ENCODE measurements around the gene STIM1.

STIM1 gene

DNA sequence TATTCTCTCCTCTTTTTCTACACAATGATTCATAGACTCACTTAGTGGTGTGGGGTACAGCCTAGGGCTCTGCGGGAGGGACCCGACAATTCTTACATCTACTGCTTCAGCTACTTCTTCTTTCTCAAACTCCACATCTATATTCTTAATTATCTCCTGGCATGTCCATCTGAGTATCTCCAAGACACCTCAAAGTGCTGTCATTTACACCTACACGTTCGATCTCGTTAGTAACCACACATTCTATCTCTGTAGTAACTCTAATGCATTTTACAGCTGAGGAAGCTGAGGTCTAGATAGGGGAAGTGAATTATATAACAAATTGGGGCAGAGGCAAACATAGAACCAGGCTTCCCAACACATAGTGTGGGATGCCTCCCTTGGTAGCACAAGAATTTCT lies 211.4 kb downstream of the STIM1 start:
- DNase-seq (ENCODE audit: insufficient read length) (no peak), FAIRE-seq (no peak)
- TF ChIP-seq TAF1 (IDR thresholded peaks at IDR 0.05; ENCODE audit: borderline replicate concordance, low read depth, low read length) (no peak), POLR2AphosphoS5 (IDR thresholded peaks at IDR 0.05; ENCODE audit: low read depth, low read length) (no peak), POLR2A (IDR thresholded peaks at IDR 0.05; ENCODE audit: low read depth, low read length) (no peak)

DNA sequence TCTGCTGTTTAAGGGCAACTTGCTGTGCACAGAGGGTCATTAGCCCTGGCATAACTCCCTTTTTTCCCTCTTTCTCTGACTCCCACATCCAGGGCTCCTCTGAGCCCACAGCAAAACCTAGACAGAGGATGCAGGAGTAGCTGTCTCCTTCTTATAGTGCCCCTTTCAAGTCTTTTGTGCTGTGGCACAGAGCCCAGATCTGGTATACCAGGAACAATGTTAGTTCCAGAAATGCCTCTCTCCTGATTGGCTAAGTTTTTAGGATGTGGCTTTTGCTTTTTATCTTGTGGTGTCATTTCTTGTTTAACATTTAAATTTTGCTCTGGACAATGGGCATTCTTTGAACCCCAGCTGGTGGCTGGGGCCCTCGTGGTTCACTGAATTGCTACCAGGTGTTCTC lies 213.5 kb downstream of the STIM1 start:
- FAIRE-seq (peak; percentile 21), DNase-seq (ENCODE audit: insufficient read length) (no peak)
- TF ChIP-seq POLR2A (IDR thresholded peaks at IDR 0.05; ENCODE audit: low read depth, low read length) = no peak
- TF ChIP-seq POLR2AphosphoS5 (IDR thresholded peaks at IDR 0.05; ENCODE audit: low read depth, low read length) = no peak
- TF ChIP-seq TAF1 (IDR thresholded peaks at IDR 0.05; ENCODE audit: borderline replicate concordance, low read depth, low read length) = no peak

DNA sequence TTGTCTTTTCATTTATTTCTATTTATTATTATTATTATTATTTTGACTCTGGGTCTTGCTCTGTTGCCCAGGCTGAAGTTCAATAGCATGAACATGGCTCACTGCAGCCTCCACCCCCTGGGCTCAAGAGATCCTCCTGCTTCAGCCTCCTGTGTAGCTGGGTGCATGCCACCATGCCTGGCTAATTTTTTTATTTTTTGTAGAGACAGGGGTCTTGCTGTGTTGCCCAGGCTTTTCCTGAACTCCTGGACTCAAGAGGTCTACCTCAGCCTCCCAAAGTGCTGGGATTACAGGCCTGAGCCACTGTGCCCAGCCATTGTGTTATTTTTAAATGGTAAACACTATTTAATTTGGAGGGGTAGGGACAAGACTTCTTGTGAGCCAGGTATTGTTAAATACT lies 215.9 kb downstream of the STIM1 start:
- no peak for DNase-seq (ENCODE audit: insufficient read length)
- FAIRE-seq = no peak
- no peak for TF ChIP-seq TAF1 (IDR thresholded peaks at IDR 0.05; ENCODE audit: borderline replicate concordance, low read depth, low read length)
- no peak for TF ChIP-seq POLR2A (IDR thresholded peaks at IDR 0.05; ENCODE audit: low read depth, low read length)
- TF ChIP-seq POLR2AphosphoS5 (IDR thresholded peaks at IDR 0.05; ENCODE audit: low read depth, low read length) = no peak

DNA sequence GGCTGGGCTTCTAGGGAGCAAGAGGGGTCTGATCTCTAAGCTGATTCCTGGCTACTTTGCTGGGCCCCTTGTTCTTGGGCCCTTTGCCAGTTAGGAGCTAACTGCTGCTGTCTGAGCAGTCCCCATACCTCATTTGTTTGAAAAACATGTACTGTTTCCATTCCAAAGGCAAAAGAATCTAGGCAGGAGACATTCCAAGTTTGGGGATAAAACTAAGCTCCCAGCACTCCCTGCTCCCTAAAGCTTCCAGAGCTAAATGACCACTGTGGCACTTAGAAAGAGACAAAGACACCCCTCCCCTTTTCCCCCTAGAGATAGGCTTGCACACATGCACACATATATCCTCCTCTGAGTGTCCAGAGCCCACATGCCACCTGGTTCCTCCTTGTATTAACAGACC lies 216.4 kb downstream of the STIM1 start:
- TF ChIP-seq POLR2A (IDR thresholded peaks at IDR 0.05; ENCODE audit: low read depth, low read length) (no peak), TAF1 (IDR thresholded peaks at IDR 0.05; ENCODE audit: borderline replicate concordance, low read depth, low read length) (no peak), POLR2AphosphoS5 (IDR thresholded peaks at IDR 0.05; ENCODE audit: low read depth, low read length) (no peak)
- FAIRE-seq (no peak), DNase-seq (ENCODE audit: insufficient read length) (no peak)

GRCh38 chr11:4072668-4073285 lies 217.3 kb downstream of the STIM1 start:
- FAIRE-seq = peak; percentile 99
- DNase-seq (ENCODE audit: insufficient read length) = peak; percentile 30
- TF ChIP-seq POLR2A (IDR thresholded peaks at IDR 0.05; ENCODE audit: low read depth, low read length) (no peak), TAF1 (IDR thresholded peaks at IDR 0.05; ENCODE audit: borderline replicate concordance, low read depth, low read length) (no peak), POLR2AphosphoS5 (IDR thresholded peaks at IDR 0.05; ENCODE audit: low read depth, low read length) (no peak)

GRCh38 chr11:4074266-4074665 lies 218.8 kb downstream of the STIM1 start:
- peak; percentile 57 for FAIRE-seq
- no peak for TF ChIP-seq TAF1 (IDR thresholded peaks at IDR 0.05; ENCODE audit: borderline replicate concordance, low read depth, low read length)
- TF ChIP-seq POLR2A (IDR thresholded peaks at IDR 0.05; ENCODE audit: low read depth, low read length) = no peak
- no peak for TF ChIP-seq POLR2AphosphoS5 (IDR thresholded peaks at IDR 0.05; ENCODE audit: low read depth, low read length)
- no peak for DNase-seq (ENCODE audit: insufficient read length)

- no peak for DNase-seq (ENCODE audit: insufficient read length)
- TF ChIP-seq POLR2AphosphoS5 (IDR thresholded peaks at IDR 0.05; ENCODE audit: low read depth, low read length) (no peak), TAF1 (IDR thresholded peaks at IDR 0.05; ENCODE audit: borderline replicate concordance, low read depth, low read length) (no peak), POLR2A (IDR thresholded peaks at IDR 0.05; ENCODE audit: low read depth, low read length) (no peak)
Measured at GRCh38 chr11:4076774-4077173, 221.3 kb downstream of the STIM1 start.

GRCh38 chr11:4083198-4083597 lies 227.7 kb downstream of the STIM1 start:
- DNase-seq (ENCODE audit: insufficient read length) = no peak
- TF ChIP-seq POLR2AphosphoS5 (IDR thresholded peaks at IDR 0.05; ENCODE audit: low read depth, low read length) (no peak), TAF1 (IDR thresholded peaks at IDR 0.05; ENCODE audit: borderline replicate concordance, low read depth, low read length) (no peak), POLR2A (IDR thresholded peaks at IDR 0.05; ENCODE audit: low read depth, low read length) (no peak)
- FAIRE-seq = no peak

More at GRCh38 chr11:4076774-4077173, 221.3 kb downstream of the STIM1 start:
- FAIRE-seq = no peak

GRCh38 chr11:4084406-4085125 lies 229.1 kb downstream of the STIM1 start:
- FAIRE-seq (no peak), DNase-seq (ENCODE audit: insufficient read length) (no peak)
- no peak for TF ChIP-seq POLR2A (IDR thresholded peaks at IDR 0.05; ENCODE audit: low read depth, low read length)

DNA sequence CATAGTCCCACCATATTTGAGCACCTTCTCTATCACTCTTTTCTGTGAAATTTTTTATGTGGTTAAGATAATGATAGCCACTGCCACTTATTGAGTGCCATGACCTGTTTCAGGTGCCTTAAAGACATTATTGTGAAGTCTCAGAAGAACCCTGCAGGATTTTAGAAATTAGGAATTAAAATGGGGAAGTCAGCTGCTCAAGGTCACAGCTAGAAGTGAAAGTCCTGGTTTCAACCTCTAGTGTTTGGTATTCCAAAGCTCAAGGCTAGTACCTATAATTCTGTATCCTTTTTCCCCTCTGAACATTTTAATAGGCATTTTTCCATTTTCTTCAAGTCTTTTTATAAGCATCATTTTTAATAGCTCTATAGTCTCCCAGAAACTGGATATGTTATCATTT lies 230.1 kb downstream of the STIM1 start:
- no peak for TF ChIP-seq POLR2A (IDR thresholded peaks at IDR 0.05; ENCODE audit: low read depth, low read length)
- TF ChIP-seq TAF1 (IDR thresholded peaks at IDR 0.05; ENCODE audit: borderline replicate concordance, low read depth, low read length) = no peak
- no peak for TF ChIP-seq POLR2AphosphoS5 (IDR thresholded peaks at IDR 0.05; ENCODE audit: low read depth, low read length)
- no peak for DNase-seq (ENCODE audit: insufficient read length)
- FAIRE-seq = no peak

GRCh38 chr11:4086575-4087353 lies 231.3 kb downstream of the STIM1 start:
- FAIRE-seq (peak; percentile 24), DNase-seq (ENCODE audit: insufficient read length) (no peak)
- TF ChIP-seq POLR2A (IDR thresholded peaks at IDR 0.05; ENCODE audit: low read depth, low read length) = no peak
- no peak for TF ChIP-seq POLR2AphosphoS5 (IDR thresholded peaks at IDR 0.05; ENCODE audit: low read depth, low read length)
- TF ChIP-seq TAF1 (IDR thresholded peaks at IDR 0.05; ENCODE audit: borderline replicate concordance, low read depth, low read length) = no peak

Measured in GM12892 (cell line).